ENCODE measurements around the gene CYP2D6. TPM values are rescaled to one million over a fixed set of nuclear protein-coding genes. Genes with fewer than 3 reads are reported as not detected.

CYP2D6 gene
- polyA plus RNA-seq, 3 donors: 4.5 TPM; not detected in 2

DNA sequence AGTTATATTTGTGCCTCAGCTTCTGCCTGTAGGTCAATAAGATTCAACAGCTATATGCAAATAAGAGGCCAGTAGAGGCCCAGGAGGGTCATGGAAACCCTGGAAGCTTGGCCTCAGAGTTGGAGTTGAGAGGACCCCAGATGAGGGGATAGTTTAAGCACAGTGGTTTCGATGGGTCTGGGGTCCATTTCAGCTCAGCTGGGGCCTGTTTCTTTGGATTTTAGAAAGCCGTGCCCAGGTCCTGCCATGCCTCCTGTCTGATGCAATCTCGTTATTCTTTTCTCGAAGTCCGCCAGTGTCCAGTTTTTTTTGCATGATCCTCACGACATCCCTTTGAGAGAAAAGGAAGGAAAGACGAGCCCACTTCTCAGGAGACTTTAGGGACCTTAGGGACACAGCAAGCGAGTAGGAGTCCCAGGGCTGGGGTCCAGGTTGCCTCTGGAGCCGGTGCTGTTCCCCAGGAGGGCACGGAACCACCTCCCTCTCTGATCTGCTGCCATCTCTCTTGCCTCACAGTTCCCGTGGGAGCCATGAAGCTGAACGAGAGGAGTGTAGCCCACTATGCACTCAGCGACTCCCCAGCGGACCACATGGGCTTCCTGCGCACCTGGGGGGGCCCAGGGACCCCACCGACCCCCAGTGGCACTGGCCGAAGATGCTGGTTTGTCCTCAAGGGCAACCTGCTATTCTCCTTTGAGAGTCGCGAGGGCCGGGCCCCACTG, 53.7 kb downstream of the CYP2D6 start:
- no peak for DNase-seq
- 95% methylated on average over 19 of the region's 20 CpGs for WGBS (ENCODE audit: insufficient coverage)
- Histone ChIP-seq H3K27ac (ENCODE audit: low read depth in 1 of 2, low read length in 2 of 2) (peak overlapping the region in 1 of 2 donors; percentile 6), H3K4me1 (ENCODE audit: control insufficient read depth in 1 of 2, insufficient read depth in 2 of 2, low read length in 2 of 2) (peaks cover 37 to 66% of the 10 kb centered on the region in 2 donors), H2AFZ (ENCODE audit: insufficient read depth, low read depth, low read length, poor library complexity, severe bottlenecking) (no peak overlapping the region), H3K36me3 (replicated peaks in 1 of 2; ENCODE audit: control insufficient read depth in 1 of 2, insufficient read depth in 2 of 2, low read length in 2 of 2) (peaks cover 0 to 21% of the 10 kb centered on the region in 2 donors), H3K9me3 (replicated peaks in 1 of 2; ENCODE audit: control insufficient read depth in 1 of 2, insufficient read depth in 1 of 2, low read length in 2 of 2) (no peaks in the 10 kb centered on the region), H3K4me3 (replicated peaks in 1 of 3; ENCODE audit: low read depth in 2 of 3, low read length in 3 of 3) (no peak overlapping the region), H3K4me2 (replicated peaks; ENCODE audit: extremely low read depth, low read length, poor library complexity, severe bottlenecking) (no peak overlapping the region), H3K9ac (ENCODE audit: insufficient read depth, low read length, poor library complexity, severe bottlenecking) (no peak overlapping the region), H3K27me3 (ENCODE audit: control insufficient read depth in 2 of 2, insufficient read depth in 2 of 2, low read length in 2 of 2) (no peaks in the 10 kb centered on the region), H4K20me1 (ENCODE audit: insufficient read depth, low read length) (no peaks in the 10 kb centered on the region), H3K79me2 (ENCODE audit: insufficient read depth, low read length) (peaks cover 34% of the 10 kb centered on the region)
- Mint-ChIP-seq H3K27ac (no peak overlapping the region), H3K36me3 (peaks cover 7 to 20% of the 10 kb centered on the region in 2 donors), H3K27me3 (ENCODE audit: low read depth in 3 of 3) (peaks cover 0 to 5% (median 0%) of the 10 kb centered on the region in 3 donors), H3K4me1 (peaks cover 49% of the 10 kb centered on the region), H3K4me3 (no peak overlapping the region), H3K9me3 (no peaks in the 10 kb centered on the region)
- intact Hi-C loops (cut with micrococcal nuclease): no loop called here
- TF ChIP-seq, protein P1, sequence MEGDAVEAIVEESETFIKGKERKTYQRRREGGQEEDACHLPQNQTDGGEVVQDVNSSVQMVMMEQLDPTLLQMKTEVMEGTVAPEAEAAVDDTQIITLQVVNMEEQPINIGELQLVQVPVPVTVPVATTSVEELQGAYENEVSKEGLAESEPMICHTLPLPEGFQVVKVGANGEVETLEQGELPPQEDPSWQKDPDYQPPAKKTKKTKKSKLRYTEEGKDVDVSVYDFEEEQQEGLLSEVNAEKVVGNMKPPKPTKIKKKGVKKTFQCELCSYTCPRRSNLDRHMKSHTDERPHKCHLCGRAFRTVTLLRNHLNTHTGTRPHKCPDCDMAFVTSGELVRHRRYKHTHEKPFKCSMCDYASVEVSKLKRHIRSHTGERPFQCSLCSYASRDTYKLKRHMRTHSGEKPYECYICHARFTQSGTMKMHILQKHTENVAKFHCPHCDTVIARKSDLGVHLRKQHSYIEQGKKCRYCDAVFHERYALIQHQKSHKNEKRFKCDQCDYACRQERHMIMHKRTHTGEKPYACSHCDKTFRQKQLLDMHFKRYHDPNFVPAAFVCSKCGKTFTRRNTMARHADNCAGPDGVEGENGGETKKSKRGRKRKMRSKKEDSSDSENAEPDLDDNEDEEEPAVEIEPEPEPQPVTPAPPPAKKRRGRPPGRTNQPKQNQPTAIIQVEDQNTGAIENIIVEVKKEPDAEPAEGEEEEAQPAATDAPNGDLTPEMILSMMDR (IDR thresholded peaks at IDR 0.05): no peak

Other genes starting within 250 kb of the CYP2D6 start
- not detected for gene SHISA8, start 215.7 kb downstream of the CYP2D6 start, polyA plus RNA-seq
- gene TNFRSF13C, start 204.0 kb downstream of the CYP2D6 start, polyA plus RNA-seq: under 1 TPM in 1 of 3 donors, not detected in 2; 0.25 TPM
- under 1 TPM in 1 of 3 donors, not detected in 2; 0.20 TPM for gene CENPM, start 183.7 kb downstream of the CYP2D6 start, polyA plus RNA-seq
- gene SEPTIN3, start 161.4 kb downstream of the CYP2D6 start, polyA plus RNA-seq: under 1 TPM in 2 of 3 donors, not detected in 1; 0.06 to 0.20 TPM
- gene WBP2NL, start 132.0 kb downstream of the CYP2D6 start, polyA plus RNA-seq: under 1 TPM; 0.48 to 0.83 (median 0.71) TPM
- 100 to 1,000 TPM; 123 to 218 (median 200) TPM for gene NAGA, start 60.0 kb downstream of the CYP2D6 start, polyA plus RNA-seq
- 1 to 10 TPM; 2.4 to 3.6 (median 3.3) TPM for gene PHETA2, start 56.6 kb downstream of the CYP2D6 start, polyA plus RNA-seq
- 100 to 1,000 TPM in 2 of 3 donors, 10 to 100 TPM in 1; 41.8 to 182 (median 180) TPM for gene SMDT1, start 51.1 kb downstream of the CYP2D6 start, polyA plus RNA-seq
- 100 to 1,000 TPM in 2 of 3 donors, 10 to 100 TPM in 1; 42.9 to 167 (median 138) TPM for gene NDUFA6, start 40.0 kb downstream of the CYP2D6 start, polyA plus RNA-seq
- gene TCF20, start 139.8 kb upstream of the CYP2D6 start, polyA plus RNA-seq: 10 to 100 TPM in 1 of 3 donors, under 1 TPM in 2; 0.67 to 11.1 (median 0.99) TPM

Measured in CD14-positive monocyte (primary cell).